Measurements from ENCODE around the gene CDKAL1.
"Not testable (repeated sequence)": the region's sequence is repeated elsewhere in the genome, so short reads cannot be mapped to it uniquely, and the experiment has no call there.

Gene CDKAL1

DNA sequence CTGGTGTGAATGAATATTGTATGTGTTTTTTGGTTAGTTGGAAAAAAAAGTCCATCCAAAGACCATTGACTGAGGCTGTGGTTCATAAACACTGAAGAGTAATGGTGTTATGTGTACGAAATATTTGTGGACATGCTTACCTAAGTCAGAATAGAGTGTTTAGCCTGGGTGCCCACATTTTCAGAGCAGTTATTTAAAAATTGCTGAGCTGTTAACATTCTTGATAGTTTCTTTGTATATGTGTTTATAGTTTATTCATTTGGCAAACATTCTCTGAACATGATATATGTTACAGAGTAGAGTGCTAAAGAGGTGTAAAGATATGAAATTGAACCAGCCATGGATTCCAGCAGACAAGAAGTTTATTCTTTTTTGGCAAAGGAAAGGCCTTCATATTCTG lies 20.6 kb downstream of the CDKAL1 start:
- no peak for DNase-seq

DNA sequence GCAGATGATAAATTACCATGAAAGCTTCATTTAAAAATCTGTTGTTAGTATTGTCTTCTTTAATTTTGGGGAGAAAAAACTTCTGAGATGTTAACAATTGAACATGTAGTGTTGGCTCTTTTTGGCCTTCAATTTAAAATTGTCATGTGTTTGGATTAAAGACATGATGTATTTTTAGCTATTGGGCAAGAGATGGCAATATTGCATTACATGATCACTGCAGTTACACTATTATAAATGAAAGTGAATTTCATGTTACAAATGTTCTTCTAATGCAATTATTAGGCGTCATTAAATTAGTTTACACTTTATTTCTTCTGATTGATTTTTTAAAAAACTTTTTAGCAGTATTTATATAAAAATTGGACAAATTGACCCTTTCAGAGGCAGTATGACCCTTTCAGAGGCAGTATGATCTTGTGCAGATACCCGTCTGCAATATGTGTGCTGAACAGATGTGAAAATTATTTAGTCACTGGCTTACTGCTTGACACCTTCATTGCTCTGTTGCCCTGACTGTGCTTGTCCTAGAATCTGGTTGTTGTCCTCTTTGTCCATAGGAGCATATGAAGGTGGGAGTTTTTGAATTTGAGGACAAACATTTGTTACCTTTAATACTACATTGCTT lies 25.8 kb downstream of the CDKAL1 start:
- no peak for DNase-seq

DNA sequence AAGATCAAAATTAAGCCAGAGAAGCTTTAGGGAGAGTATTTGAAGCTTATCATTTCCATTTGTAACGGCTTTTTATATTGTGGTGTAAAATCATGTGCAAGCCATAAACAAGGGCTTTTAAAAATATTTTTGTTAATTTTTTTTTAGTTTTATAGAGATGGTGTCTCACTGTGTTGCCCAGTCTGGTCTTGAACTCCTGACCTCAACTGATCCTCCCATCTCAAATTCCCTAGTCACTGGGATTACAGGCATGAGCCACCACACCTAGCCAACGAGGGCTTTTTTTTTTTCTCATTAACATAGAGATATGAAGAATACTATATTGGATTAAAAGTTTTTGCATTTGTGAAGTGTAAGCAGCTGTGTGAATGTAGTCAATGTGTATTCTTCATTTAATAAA lies 29.1 kb downstream of the CDKAL1 start:
- no peak for DNase-seq

- no peak for DNase-seq
These were observed 30.0 kb downstream of the CDKAL1 start for GRCh38 chr6:20564269-20564668.

GRCh38 chr6:20564777-20565176 lies 30.5 kb downstream of the CDKAL1 start:
- no peak for DNase-seq

- no peak for DNase-seq
These were observed 31.1 kb downstream of the CDKAL1 start for GRCh38 chr6:20565342-20565741.

DNA sequence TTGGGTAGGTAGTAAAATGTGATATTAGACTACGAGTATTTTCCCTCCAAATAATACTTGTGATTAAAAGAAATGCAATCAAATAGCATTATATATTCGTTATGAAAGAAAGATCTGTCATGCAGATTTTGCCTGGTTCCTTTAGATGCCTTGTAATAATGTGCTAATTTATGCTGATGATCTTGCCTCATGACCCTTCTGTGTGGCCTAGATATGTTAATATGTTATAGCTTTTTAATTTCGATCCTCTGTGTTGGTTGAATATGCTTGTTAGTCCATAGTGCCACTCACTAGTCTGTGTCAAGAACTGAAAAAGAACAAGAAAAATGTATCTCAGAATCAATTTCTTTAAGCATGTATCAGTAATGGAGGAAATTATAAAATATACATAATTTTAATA lies 31.9 kb downstream of the CDKAL1 start:
- no peak for DNase-seq

DNA sequence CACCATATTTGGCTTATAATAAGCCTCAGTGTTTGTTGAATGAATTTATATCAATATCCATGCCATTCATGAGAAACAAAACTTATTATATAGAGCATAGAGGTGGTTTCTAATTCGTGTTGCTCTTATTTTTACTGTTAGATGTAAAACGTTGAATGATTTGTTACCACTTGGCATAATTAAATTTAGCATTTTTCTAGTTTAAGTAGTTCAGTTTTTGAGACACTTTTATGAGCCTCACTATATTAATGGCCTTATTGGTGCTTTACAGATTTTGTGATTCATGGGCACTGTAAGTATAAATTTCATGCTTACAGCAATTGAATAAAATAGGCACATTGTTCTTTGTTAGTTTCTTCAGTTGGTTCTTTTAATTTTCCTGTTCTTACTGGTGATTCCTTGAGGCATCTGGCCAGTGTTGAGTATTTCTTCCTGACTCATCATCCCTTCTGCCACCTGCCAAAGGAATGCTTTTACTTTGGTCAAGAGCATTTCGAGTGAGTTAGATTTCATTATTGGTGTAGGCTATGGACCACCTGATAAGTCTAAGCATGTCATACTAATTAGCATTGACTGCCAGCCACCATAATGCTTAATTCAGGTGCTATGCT lies 34.8 kb downstream of the CDKAL1 start:
- DNase-seq: no peak

DNA sequence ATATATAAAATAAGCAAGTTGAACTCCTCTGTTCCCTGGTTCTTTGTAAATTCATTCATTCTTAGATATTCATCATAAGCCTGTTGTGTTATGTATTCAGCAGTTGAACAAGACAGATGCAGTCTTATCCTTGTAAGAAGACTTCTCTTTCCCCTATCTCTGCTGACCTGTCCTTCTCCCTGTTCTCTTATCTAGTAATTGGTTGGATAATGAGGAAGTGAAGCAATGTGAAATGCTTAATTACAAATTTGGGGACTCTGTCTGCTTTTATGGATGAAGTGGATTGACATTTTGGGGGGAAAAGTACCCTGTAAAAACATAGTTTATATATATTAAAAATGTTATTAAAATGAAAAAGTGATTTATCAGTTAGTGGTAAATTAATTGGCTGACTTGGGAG lies 37.0 kb downstream of the CDKAL1 start:
- DNase-seq: no peak

GRCh38 chr6:20572288-20572687 lies 38.0 kb downstream of the CDKAL1 start:
- DNase-seq: no peak

- no peak for DNase-seq
These were observed 38.7 kb downstream of the CDKAL1 start for GRCh38 chr6:20572940-20573339.

DNA sequence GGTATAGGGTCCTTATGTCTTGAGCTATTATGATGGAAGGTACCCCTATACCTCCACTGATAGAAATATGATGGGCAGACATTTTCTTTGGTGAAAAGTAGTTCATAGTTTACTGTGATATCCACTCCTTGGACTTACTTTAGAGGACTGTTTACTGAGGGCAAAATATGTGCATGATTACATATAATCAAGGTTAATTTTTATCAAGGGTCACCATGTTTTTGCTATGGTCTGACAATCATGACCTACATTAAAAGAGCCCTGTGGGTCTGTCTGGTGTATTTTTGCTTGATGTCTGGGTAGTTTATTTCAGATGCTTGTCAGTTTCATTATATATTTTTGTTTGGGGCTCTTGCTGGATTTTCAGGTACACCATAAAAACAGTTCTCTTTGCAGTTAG lies 40.1 kb downstream of the CDKAL1 start:
- no peak for DNase-seq

- DNase-seq: no peak
These were observed 40.9 kb downstream of the CDKAL1 start for GRCh38 chr6:20575125-20575524.

GRCh38 chr6:20575704-20576451 lies 41.6 kb downstream of the CDKAL1 start:
- DNase-seq: no peak

DNA sequence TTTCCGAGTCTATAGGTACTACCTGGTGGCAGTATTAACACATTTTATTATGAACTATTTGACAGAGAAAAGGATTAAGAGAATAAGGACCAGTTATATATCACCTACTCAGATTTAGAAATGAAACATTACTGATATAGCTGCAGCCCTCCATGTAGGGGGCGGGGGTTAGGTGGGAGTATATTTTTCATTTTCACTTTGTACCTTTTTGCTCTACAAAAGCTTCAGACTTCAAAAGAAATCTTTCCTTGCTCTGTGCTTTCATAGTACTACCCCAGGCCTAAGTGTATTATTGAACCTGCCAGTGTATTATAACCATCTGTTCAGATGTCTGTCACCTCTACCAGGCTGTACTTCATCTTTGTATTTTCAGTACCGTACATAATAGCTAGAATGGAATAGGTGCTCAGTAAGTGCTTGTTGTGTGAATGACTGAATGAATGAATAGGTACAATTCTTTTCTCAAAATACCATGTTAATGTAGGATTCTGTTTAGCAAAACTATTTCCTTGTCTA lies 43.0 kb downstream of the CDKAL1 start:
- DNase-seq: no peak

GRCh38 chr6:20581070-20581469 lies 46.8 kb downstream of the CDKAL1 start:
- no peak for DNase-seq

- DNase-seq: no peak
These were observed 48.6 kb downstream of the CDKAL1 start for GRCh38 chr6:20582586-20583443.

DNA sequence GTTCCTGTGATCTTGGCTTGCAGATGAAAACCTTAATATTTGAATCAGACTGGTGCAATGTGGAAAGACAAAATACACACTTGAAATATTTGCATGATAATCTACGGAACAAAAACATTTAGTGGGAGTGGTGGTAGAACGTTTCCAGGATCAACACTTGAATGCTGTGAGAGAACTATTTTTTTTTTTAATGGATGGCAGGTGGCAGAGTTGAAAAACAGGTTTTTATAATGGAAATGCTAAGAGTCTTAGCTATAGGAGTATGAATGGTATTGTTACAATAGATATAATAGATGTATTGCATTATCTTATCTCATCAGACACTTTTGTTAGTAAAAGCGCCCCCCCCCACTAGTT lies 49.2 kb downstream of the CDKAL1 start:
- DNase-seq: no peak

DNA sequence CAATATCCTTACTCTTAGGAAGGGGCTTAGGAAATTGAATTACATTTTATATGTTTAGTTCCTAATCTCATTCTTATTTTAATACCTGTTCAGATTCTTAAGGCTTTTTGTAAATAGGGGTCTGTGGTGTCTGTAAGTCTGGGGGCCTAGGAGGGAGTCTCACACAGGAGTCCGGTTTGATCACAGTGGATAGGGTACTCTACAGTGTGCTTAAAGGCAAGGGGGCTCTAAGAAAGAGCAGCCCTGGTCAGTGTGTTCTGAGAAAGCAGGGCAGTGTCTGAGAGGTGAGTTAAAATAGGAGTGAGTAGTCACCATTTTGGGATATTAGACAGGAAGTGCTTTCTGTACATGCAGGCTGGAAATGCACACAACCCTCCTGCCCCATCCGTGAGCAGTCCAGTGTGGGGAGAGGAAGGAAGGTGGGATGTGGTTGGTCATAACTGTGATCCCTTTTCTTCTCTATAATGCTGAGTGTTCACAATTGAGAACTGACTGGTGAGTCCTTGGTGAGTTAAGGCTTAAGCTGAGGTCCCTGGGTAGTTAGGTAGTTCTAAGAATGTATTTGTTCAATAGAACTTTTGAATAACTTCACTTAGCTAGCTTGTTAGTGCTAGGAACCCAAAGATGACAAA lies 50.0 kb downstream of the CDKAL1 start:
- no peak for DNase-seq

DNA sequence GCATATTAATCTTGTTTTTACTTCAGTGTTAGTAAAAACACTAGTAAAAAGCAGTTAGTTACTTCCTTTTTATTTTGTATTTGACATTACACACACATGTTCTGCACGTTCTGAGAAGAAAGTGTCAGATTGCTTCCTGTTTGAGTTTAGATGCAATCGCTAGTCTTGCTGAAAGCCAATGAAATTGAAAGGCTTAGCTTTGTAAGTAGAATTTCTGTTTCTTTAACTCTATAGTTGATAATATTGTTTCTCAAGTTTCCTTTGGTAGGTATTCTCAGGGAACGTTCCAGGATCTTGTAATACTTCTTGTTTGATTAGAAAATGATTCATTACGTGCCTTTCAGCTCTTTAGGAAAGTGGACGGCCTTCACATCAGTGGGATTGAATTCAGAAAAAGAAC lies 55.0 kb downstream of the CDKAL1 start:
- no peak for DNase-seq

- DNase-seq: not testable (repeated sequence)
These were observed 56.2 kb downstream of the CDKAL1 start for GRCh38 chr6:20590476-20590875.

- DNase-seq: not testable (repeated sequence)
These were observed 60.1 kb downstream of the CDKAL1 start for GRCh38 chr6:20594299-20594853.
